Islet of Langerhans (tissue), 1 donor: Measurements from ENCODE around the gene RTN1.

Experiments used
- FAIRE-seq: peaks from one replicate; lab custom pipeline; 2011; peaks lifted over from hg19 to GRCh38; lab: Jason Lieb, UNC

RTN1 gene

GRCh38 chr14:59547310-59547709 is 323.3 kb downstream of the RTN1 start:
- FAIRE-seq: no peak
